SK-N-SH treated with all-trans-retinoic acid at 6 μM for 48 hours (cell line): ENCODE data around the gene SLC38A2.

ENCODE experiments used
- ATAC-seq: fragments of 200-7000 bp; cut with Tn5 transposase; 3 replicates; pipeline ENCODE4 v1.9.1; 2020; ENCODE audit warnings: mild to moderate bottlenecking, moderate library complexity
- ARNTL ChIP-seq: fragments of 450-650 bp; formaldehyde crosslinking; IDR thresholded peaks from 2 replicates; pipeline ENCODE4 v1.5.0; 2020; ENCODE audit warnings: low read depth, mild to moderate bottlenecking, moderate library complexity, borderline replicate concordance
- BACH2 ChIP-seq: fragments of 250-450 bp; sonication (Bioruptor Pico); IDR thresholded peaks from 2 replicates; pipeline ENCODE4 v1.9.0; 2021; ENCODE audit warnings: mild to moderate bottlenecking, borderline replicate concordance
- CSDC2 ChIP-seq: fragments of 250-450 bp; sonication (Bioruptor Pico); IDR thresholded peaks from 2 replicates; pipeline ENCODE4 v1.5.0; 2020; ENCODE audit warnings: mild to moderate bottlenecking, moderate library complexity
- ESRRG ChIP-seq: fragments of 250-450 bp; sonication (Bioruptor Pico); IDR thresholded peaks from 2 replicates; pipeline ENCODE4 v1.6.1; 2021; ENCODE audit warnings: mild to moderate bottlenecking
- GLIS3 ChIP-seq: fragments of 250-450 bp; sonication (Bioruptor Pico); IDR thresholded peaks from 2 replicates; pipeline ENCODE4 v1.5.0; 2020; ENCODE audit warnings: mild to moderate bottlenecking, moderate library complexity
- ISL1 ChIP-seq: fragments of 250-450 bp; sonication (Bioruptor Pico); IDR thresholded peaks from 2 replicates; pipeline ENCODE4 v2.1.2; 2022; ENCODE audit warnings: mild to moderate bottlenecking, moderate library complexity
- PATZ1 ChIP-seq: fragments of 250-450 bp; sonication (Bioruptor Pico); IDR thresholded peaks from 2 replicates; pipeline ENCODE4 v1.8.0; 2020; ENCODE audit warnings: mild to moderate bottlenecking, moderate library complexity, borderline replicate concordance
- PPARA ChIP-seq: fragments of 250-450 bp; sonication (Bioruptor Pico); IDR thresholded peaks from 2 replicates; pipeline ENCODE4 v1.5.0; 2020; ENCODE audit warnings: mild to moderate bottlenecking, borderline replicate concordance
- RARB ChIP-seq: fragments of 250-450 bp; sonication (Bioruptor Pico); IDR thresholded peaks from 2 replicates; pipeline ENCODE4 v1.8.0; 2021; ENCODE audit warnings: mild to moderate bottlenecking, moderate library complexity
- SNAI2 ChIP-seq: fragments of 250-450 bp; sonication (Bioruptor Pico); IDR thresholded peaks from 2 replicates; pipeline ENCODE4 v1.5.0; 2020; ENCODE audit warnings: mild to moderate bottlenecking, moderate library complexity
- TCF4 ChIP-seq: fragments of 250-450 bp; sonication (Bioruptor Pico); IDR thresholded peaks from 2 replicates; pipeline ENCODE4 v1.8.0; 2021; ENCODE audit warnings: mild to moderate bottlenecking, moderate library complexity, borderline replicate concordance
- TOX ChIP-seq: fragments of 250-450 bp; sonication (Bioruptor Pico); IDR thresholded peaks from 2 replicates; pipeline ENCODE4 v1.8.0; 2021; ENCODE audit warnings: mild to moderate bottlenecking, moderate library complexity, borderline replicate concordance
- ZC3H10 ChIP-seq: fragments of 250-450 bp; sonication (Bioruptor Pico); IDR thresholded peaks from 2 replicates; pipeline ENCODE4 v1.5.1; 2021; ENCODE audit warnings: mild to moderate bottlenecking, moderate library complexity
- ZFP3 ChIP-seq: fragments of 250-450 bp; sonication (Bioruptor Pico); IDR thresholded peaks from 2 replicates; pipeline ENCODE4 v1.5.0; 2020; ENCODE audit warnings: mild to moderate bottlenecking, moderate library complexity
- ZFP30 ChIP-seq: fragments of 450-650 bp; formaldehyde crosslinking; IDR thresholded peaks from 2 replicates; pipeline ENCODE4 v1.5.0; 2022; ENCODE audit warnings: mild to moderate bottlenecking, moderate library complexity
- ZNF565 ChIP-seq: fragments of 450-650 bp; formaldehyde crosslinking; conservative IDR thresholded peaks from 2 replicates; pipeline ENCODE4 v1.5.0; 2020; ENCODE audit warnings: low read depth, mild to moderate bottlenecking, moderate library complexity
- ZNF70 ChIP-seq: fragments of 450-650 bp; formaldehyde crosslinking; IDR thresholded peaks from 2 replicates; pipeline ENCODE4 v1.5.0; 2020; ENCODE audit warnings: mild to moderate bottlenecking, moderate library complexity
- ZNF8 ChIP-seq: fragments of 450-650 bp; formaldehyde crosslinking; IDR thresholded peaks from 2 replicates; pipeline ENCODE4 v1.5.0; 2020; ENCODE audit warnings: mild to moderate bottlenecking, moderate library complexity
- TF ChIP-seq, protein P1 (sequence below): fragments of 250-450 bp; sonication (Bioruptor Pico); IDR thresholded peaks from 2 replicates; pipeline ENCODE4 v1.5.1; 2021; ENCODE audit warnings: mild to moderate bottlenecking, moderate library complexity
- TF ChIP-seq, protein P2 (sequence below): fragments of 250-450 bp; sonication (Bioruptor Pico); IDR thresholded peaks from 2 replicates; pipeline ENCODE4 v1.5.1; 2020; ENCODE audit warnings: low read depth, mild to moderate bottlenecking, moderate library complexity
- TF ChIP-seq, protein P3 (sequence below): fragments of 250-450 bp; sonication (Bioruptor Pico); IDR thresholded peaks from 2 replicates; pipeline ENCODE4 v1.5.0; 2020; ENCODE audit warnings: mild to moderate bottlenecking, moderate library complexity

Gene SLC38A2

GRCh38 chr12:46412857-46413256, 40.3 kb upstream of the SLC38A2 start:
- no peak for TF ChIP-seq PPARA
- no peak for ATAC-seq

- no peak for ATAC-seq
- no peak for TF ChIP-seq PPARA
- no peak for TF ChIP-seq TOX (CRISPR knock-in tag)
- no peak for TF ChIP-seq ISL1 (CRISPR knock-in tag)
- no peak for TF ChIP-seq SNAI2 (CRISPR knock-in tag)
These were observed 37.9 kb upstream of the SLC38A2 start for GRCh38 chr12:46410495-46410894.

GRCh38 chr12:46409974-46410373, 37.4 kb upstream of the SLC38A2 start:
- ATAC-seq = no peak
- TF ChIP-seq ARNTL (CRISPR knock-in tag) (no peak), ZNF70 (CRISPR knock-in tag) (no peak), ZNF565 (CRISPR knock-in tag) (no peak), TOX (CRISPR knock-in tag) (no peak), ZC3H10 (CRISPR knock-in tag) (no peak), PATZ1 (CRISPR knock-in tag) (no peak), TCF4 (CRISPR knock-in tag) (no peak), BACH2 (CRISPR knock-in tag) (no peak), CSDC2 (no peak)
- TF ChIP-seq, protein P1, sequence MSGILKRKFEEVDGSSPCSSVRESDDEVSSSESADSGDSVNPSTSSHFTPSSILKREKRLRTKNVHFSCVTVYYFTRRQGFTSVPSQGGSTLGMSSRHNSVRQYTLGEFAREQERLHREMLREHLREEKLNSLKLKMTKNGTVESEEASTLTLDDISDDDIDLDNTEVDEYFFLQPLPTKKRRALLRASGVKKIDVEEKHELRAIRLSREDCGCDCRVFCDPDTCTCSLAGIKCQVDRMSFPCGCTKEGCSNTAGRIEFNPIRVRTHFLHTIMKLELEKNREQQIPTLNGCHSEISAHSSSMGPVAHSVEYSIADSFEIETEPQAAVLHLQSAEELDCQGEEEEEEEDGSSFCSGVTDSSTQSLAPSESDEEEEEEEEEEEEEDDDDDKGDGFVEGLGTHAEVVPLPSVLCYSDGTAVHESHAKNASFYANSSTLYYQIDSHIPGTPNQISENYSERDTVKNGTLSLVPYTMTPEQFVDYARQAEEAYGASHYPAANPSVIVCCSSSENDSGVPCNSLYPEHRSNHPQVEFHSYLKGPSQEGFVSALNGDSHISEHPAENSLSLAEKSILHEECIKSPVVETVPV (CRISPR knock-in tag) = no peak

DNA sequence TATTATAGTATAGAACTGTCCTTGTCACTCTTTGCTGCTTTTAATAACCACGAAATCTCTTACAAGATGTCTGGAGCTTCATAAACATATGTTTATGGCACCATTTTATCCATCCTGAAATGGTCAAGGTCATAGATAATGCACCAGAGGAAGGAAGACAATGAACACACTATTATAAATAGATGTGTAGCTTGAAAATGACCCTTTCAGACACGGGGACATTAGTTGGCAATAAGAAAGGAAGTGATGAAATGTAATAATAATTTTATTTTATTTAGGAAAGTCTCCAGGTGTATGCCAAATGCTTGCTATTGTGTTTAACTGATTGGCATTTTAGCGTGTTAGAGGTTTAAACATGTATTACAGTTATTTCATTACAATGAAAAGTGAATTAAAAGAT, 36.8 kb upstream of the SLC38A2 start:
- TF ChIP-seq ZNF565 (CRISPR knock-in tag) (no peak), PATZ1 (CRISPR knock-in tag) (no peak), ZC3H10 (CRISPR knock-in tag) (no peak), ARNTL (CRISPR knock-in tag) (no peak), ESRRG (CRISPR knock-in tag) (no peak), ISL1 (CRISPR knock-in tag) (no peak), RARB (CRISPR knock-in tag) (no peak), CSDC2 (no peak), BACH2 (CRISPR knock-in tag) (no peak), TCF4 (CRISPR knock-in tag) (no peak), GLIS3 (CRISPR knock-in tag) (no peak), ZFP3 (no peak), ZNF70 (CRISPR knock-in tag) (no peak), TOX (CRISPR knock-in tag) (no peak), ZFP30 (no peak), ZNF8 (CRISPR knock-in tag) (no peak)
- TF ChIP-seq, protein P2, sequence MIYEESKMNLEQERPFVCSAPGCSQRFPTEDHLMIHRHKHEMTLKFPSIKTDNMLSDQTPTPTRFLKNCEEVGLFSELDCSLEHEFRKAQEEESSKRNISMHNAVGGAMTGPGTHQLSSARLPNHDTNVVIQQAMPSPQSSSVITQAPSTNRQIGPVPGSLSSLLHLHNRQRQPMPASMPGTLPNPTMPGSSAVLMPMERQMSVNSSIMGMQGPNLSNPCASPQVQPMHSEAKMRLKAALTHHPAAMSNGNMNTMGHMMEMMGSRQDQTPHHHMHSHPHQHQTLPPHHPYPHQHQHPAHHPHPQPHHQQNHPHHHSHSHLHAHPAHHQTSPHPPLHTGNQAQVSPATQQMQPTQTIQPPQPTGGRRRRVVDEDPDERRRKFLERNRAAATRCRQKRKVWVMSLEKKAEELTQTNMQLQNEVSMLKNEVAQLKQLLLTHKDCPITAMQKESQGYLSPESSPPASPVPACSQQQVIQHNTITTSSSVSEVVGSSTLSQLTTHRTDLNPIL (CRISPR knock-in tag) = no peak
- no peak for ATAC-seq

- no peak for ATAC-seq
- TF ChIP-seq GLIS3 (CRISPR knock-in tag) (no peak), PATZ1 (CRISPR knock-in tag) (no peak), ZNF565 (CRISPR knock-in tag) (no peak), ZC3H10 (CRISPR knock-in tag) (no peak), ARNTL (CRISPR knock-in tag) (no peak), ZFP30 (no peak), ZNF70 (CRISPR knock-in tag) (no peak)
- TF ChIP-seq, protein P2 (CRISPR knock-in tag) = no peak
- TF ChIP-seq, protein P3, sequence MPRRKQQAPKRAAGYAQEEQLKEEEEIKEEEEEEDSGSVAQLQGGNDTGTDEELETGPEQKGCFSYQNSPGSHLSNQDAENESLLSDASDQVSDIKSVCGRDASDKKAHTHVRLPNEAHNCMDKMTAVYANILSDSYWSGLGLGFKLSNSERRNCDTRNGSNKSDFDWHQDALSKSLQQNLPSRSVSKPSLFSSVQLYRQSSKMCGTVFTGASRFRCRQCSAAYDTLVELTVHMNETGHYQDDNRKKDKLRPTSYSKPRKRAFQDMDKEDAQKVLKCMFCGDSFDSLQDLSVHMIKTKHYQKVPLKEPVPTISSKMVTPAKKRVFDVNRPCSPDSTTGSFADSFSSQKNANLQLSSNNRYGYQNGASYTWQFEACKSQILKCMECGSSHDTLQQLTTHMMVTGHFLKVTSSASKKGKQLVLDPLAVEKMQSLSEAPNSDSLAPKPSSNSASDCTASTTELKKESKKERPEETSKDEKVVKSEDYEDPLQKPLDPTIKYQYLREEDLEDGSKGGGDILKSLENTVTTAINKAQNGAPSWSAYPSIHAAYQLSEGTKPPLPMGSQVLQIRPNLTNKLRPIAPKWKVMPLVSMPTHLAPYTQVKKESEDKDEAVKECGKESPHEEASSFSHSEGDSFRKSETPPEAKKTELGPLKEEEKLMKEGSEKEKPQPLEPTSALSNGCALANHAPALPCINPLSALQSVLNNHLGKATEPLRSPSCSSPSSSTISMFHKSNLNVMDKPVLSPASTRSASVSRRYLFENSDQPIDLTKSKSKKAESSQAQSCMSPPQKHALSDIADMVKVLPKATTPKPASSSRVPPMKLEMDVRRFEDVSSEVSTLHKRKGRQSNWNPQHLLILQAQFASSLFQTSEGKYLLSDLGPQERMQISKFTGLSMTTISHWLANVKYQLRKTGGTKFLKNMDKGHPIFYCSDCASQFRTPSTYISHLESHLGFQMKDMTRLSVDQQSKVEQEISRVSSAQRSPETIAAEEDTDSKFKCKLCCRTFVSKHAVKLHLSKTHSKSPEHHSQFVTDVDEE = no peak
These were observed 35.9 kb upstream of the SLC38A2 start for GRCh38 chr12:46408441-46408840.
